ENCODE measurements around the gene ZMAT5.

- TF ChIP-seq CTCF (IDR thresholded peaks at IDR 0.05), result no peak
- no peak for TF ChIP-seq POLR2A (IDR thresholded peaks at IDR 0.05; ENCODE audit: low read depth)
Measured at GRCh38 chr22:29718949-29719898, 47.6 kb downstream of the ZMAT5 start.

Measured in esophagus muscularis mucosa (tissue), 3 donors.